Measurements from ENCODE around the gene CNIH1.

- TF ChIP-seq, protein P1, sequence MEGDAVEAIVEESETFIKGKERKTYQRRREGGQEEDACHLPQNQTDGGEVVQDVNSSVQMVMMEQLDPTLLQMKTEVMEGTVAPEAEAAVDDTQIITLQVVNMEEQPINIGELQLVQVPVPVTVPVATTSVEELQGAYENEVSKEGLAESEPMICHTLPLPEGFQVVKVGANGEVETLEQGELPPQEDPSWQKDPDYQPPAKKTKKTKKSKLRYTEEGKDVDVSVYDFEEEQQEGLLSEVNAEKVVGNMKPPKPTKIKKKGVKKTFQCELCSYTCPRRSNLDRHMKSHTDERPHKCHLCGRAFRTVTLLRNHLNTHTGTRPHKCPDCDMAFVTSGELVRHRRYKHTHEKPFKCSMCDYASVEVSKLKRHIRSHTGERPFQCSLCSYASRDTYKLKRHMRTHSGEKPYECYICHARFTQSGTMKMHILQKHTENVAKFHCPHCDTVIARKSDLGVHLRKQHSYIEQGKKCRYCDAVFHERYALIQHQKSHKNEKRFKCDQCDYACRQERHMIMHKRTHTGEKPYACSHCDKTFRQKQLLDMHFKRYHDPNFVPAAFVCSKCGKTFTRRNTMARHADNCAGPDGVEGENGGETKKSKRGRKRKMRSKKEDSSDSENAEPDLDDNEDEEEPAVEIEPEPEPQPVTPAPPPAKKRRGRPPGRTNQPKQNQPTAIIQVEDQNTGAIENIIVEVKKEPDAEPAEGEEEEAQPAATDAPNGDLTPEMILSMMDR (IDR thresholded peaks at IDR 0.05; ENCODE audit: insufficient read depth, low read length), result no peak
- TF ChIP-seq POLR2AphosphoS5 (IDR thresholded peaks at IDR 0.05; ENCODE audit: low read depth) (no peak), SPI1 (IDR thresholded peaks at IDR 0.05; ENCODE audit: borderline replicate concordance, low read depth) (no peak), REST (IDR thresholded peaks at IDR 0.05; ENCODE audit: insufficient replicate concordance, low read depth) (no peak), GABPA (IDR thresholded peaks at IDR 0.05; ENCODE audit: low read depth) (no peak)
Observed at GRCh38 chr14:54438703-54439102, 2.5 kb downstream of the CNIH1 start.

All from HL-60 (cell line).